ENCODE measurements around the gene CT45A9.

DNA sequence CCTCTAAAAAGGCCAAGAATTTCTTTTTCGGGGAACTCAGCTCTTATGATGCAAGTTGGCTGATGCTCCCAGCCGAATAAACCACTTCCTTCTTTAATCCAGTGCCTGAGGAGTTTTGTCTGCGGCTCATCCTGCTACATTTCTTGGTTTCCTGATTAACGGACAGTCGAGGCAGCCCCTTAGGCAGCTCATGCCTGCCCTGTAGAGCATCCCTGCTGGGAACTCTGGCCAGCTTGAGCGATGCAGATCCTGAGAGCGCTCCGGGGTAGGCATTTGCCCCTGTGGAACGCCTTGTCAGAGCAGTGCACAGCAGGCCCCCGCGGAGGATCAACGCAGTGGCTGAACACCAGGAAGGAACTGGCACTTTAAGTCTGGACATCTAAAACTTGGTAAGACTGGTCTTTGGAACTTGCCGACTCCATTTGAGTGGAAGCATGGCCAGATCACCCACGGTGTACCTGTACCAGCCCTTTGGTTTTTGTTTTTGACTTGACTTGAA, 18.5 kb upstream of the CT45A9 start:
- TF ChIP-seq, protein P1, sequence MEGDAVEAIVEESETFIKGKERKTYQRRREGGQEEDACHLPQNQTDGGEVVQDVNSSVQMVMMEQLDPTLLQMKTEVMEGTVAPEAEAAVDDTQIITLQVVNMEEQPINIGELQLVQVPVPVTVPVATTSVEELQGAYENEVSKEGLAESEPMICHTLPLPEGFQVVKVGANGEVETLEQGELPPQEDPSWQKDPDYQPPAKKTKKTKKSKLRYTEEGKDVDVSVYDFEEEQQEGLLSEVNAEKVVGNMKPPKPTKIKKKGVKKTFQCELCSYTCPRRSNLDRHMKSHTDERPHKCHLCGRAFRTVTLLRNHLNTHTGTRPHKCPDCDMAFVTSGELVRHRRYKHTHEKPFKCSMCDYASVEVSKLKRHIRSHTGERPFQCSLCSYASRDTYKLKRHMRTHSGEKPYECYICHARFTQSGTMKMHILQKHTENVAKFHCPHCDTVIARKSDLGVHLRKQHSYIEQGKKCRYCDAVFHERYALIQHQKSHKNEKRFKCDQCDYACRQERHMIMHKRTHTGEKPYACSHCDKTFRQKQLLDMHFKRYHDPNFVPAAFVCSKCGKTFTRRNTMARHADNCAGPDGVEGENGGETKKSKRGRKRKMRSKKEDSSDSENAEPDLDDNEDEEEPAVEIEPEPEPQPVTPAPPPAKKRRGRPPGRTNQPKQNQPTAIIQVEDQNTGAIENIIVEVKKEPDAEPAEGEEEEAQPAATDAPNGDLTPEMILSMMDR (IDR thresholded peaks at IDR 0.05) = no peak
- no peak for TF ChIP-seq EZH2 (IDR thresholded peaks at IDR 0.05)
- TF ChIP-seq EZH2phosphoT487 (IDR thresholded peaks at IDR 0.05) = no peak
